H9 (cell line): ENCODE results near the gene HEATR5B. TPM values are rescaled to one million over a fixed set of nuclear protein-coding genes. Genes with fewer than 3 reads are reported as not detected.

ENCODE experiments used
- DNase-seq: peaks from one replicate; pipeline ENCODE4 v3.0.0-alpha.2; 2017
- H2AFZ ChIP-seq: one replicate; pipeline ENCODE4 v1.6.1; 2013; ENCODE audit warnings: mild to moderate bottlenecking, low read length, control low read depth, moderate library complexity
- H2AK5ac ChIP-seq: 2 replicates; pipeline ENCODE4 v1.6.1; 2013; ENCODE audit warnings: low read length, control low read depth, mixed read lengths; ENCODE audit not compliant: insufficient read length
- H2BK120ac ChIP-seq: one replicate; pipeline ENCODE4 v1.6.1; 2013; ENCODE audit warnings: low read depth, mild to moderate bottlenecking, low read length, control low read depth, inconsistent platforms; ENCODE audit not compliant: poor library complexity, severe bottlenecking
- H2BK12ac ChIP-seq: 2 replicates; pipeline ENCODE4 v1.6.1; 2013; ENCODE audit warnings: low read length, control low read depth, mixed read lengths, low read depth; ENCODE audit not compliant: insufficient read length
- H2BK15ac ChIP-seq: 2 replicates; pipeline ENCODE4 v1.6.1; 2013; ENCODE audit warnings: low read depth, low read length, control low read depth
- H2BK20ac ChIP-seq: one replicate; pipeline ENCODE4 v1.6.1; 2013; ENCODE audit warnings: low read depth, mild to moderate bottlenecking, low read length, control low read depth, inconsistent platforms; ENCODE audit not compliant: poor library complexity, severe bottlenecking
- H2BK5ac ChIP-seq: 2 replicates; pipeline ENCODE4 v1.6.1; 2013; ENCODE audit warnings: low read length, control low read depth, mixed read lengths; ENCODE audit not compliant: insufficient read length
- H3K14ac ChIP-seq: 2 replicates; pipeline ENCODE4 v1.6.1; 2013; ENCODE audit warnings: low read length, control low read depth; ENCODE audit not compliant: insufficient read depth
- H3K18ac ChIP-seq: 2 replicates; pipeline ENCODE4 v1.6.1; 2013; ENCODE audit warnings: low read depth, mild to moderate bottlenecking, mixed read lengths, low read length, control low read depth; ENCODE audit not compliant: insufficient read length
- H3K23ac ChIP-seq: 2 replicates; pipeline ENCODE4 v1.6.1; 2013; ENCODE audit warnings: low read length, control low read depth, mixed read lengths, low read depth; ENCODE audit not compliant: insufficient read length
- H3K23me2 ChIP-seq: 2 replicates; pipeline ENCODE4 v1.6.1; 2013; ENCODE audit warnings: low read depth, mild to moderate bottlenecking, mixed read lengths, low read length, control low read depth; ENCODE audit not compliant: insufficient read length, poor library complexity, severe bottlenecking
- H3K27ac ChIP-seq: 2 replicates; pipeline ENCODE4 v1.5.1; 2013; ENCODE audit warnings: low read length, control low read depth, mixed read lengths, low read depth; ENCODE audit not compliant: insufficient read length
- H3K27me3 ChIP-seq: 2 replicates; pipeline ENCODE4 v1.6.1; 2013; ENCODE audit warnings: low read length, control low read depth, inconsistent platforms; ENCODE audit not compliant: insufficient read depth
- H3K4ac ChIP-seq: 2 replicates; pipeline ENCODE4 v1.6.1; 2013; ENCODE audit warnings: low read depth, mild to moderate bottlenecking, control low read depth, inconsistent platforms, low read length, moderate library complexity
- H3K4me1 ChIP-seq: 2 replicates; pipeline ENCODE4 v1.6.1; 2013; ENCODE audit warnings: low read length, control low read depth, inconsistent platforms; ENCODE audit not compliant: insufficient read depth
- H3K4me2 ChIP-seq: 2 replicates; pipeline ENCODE4 v1.6.1; 2013; ENCODE audit warnings: low read length, control low read depth, mixed read lengths; ENCODE audit not compliant: insufficient read length, insufficient read depth
- H3K56ac ChIP-seq: 2 replicates; pipeline ENCODE4 v1.6.1; 2013; ENCODE audit warnings: low read depth, mild to moderate bottlenecking, mixed read lengths, low read length, control low read depth; ENCODE audit not compliant: insufficient read length
- H3K79me1 ChIP-seq: 2 replicates; pipeline ENCODE4 v1.6.1; 2013; ENCODE audit warnings: low read depth, mild to moderate bottlenecking, moderate library complexity, low read length, control low read depth, inconsistent platforms; ENCODE audit not compliant: insufficient read depth, poor library complexity, severe bottlenecking
- H3K79me2 ChIP-seq: 2 replicates; pipeline ENCODE4 v1.6.1; 2013; ENCODE audit warnings: low read length, control low read depth, inconsistent platforms; ENCODE audit not compliant: insufficient read depth
- H3K9ac ChIP-seq: 2 replicates; pipeline ENCODE4 v1.6.1; 2013; ENCODE audit warnings: low read length, control low read depth, mixed read lengths; ENCODE audit not compliant: insufficient read length; ENCODE audit errors: extremely low read depth
- H3K9me3 ChIP-seq: one replicate; pipeline ENCODE4 v1.6.1; 2013; ENCODE audit warnings: low read depth, low read length, inconsistent platforms; ENCODE audit not compliant: control insufficient read depth
- H3T11ph ChIP-seq: one replicate; pipeline ENCODE4 v1.6.1; 2013; ENCODE audit warnings: mild to moderate bottlenecking, low read length, control low read depth, inconsistent platforms
- H4K20me1 ChIP-seq: one replicate; pipeline ENCODE4 v1.6.1; 2013; ENCODE audit not compliant: control insufficient read depth, insufficient read length, insufficient read depth
- H4K5ac ChIP-seq: 2 replicates; pipeline ENCODE4 v1.6.1; 2013; ENCODE audit warnings: low read depth, mild to moderate bottlenecking, mixed read lengths, low read length, control low read depth; ENCODE audit not compliant: insufficient read length
- H4K8ac ChIP-seq: replicated peaks from 2 replicates; pipeline ENCODE4 v1.6.1; 2013; ENCODE audit warnings: low read length, control low read depth, mixed read lengths, low read depth; ENCODE audit not compliant: insufficient read length
- H4K91ac ChIP-seq: 2 replicates; pipeline ENCODE4 v1.6.1; 2013; ENCODE audit warnings: low read depth, mild to moderate bottlenecking, moderate library complexity, mixed read lengths, low read length, control low read depth; ENCODE audit not compliant: insufficient read length
- H3K27ac Mint-ChIP-seq, 3 experiments: 2 replicates in 2 of 3; 3 replicates in 1 of 3; pipeline ENCODE4 v1.8.0; 2020 to 2021; ENCODE audit warnings: mixed read lengths in 3 of 3, mild to moderate bottlenecking in 1 of 3, moderate library complexity in 1 of 3
- H3K27me3 Mint-ChIP-seq: 2 replicates; pipeline ENCODE4 v1.8.0; 2021; ENCODE audit warnings: low read depth, mild to moderate bottlenecking, moderate library complexity, mixed read lengths
- H3K36me3 Mint-ChIP-seq, 3 experiments: 2 replicates in 2 of 3; 3 replicates in 1 of 3; pipeline ENCODE4 v1.8.0; 2020 to 2021; ENCODE audit warnings: low read depth in 3 of 3, mixed read lengths in 3 of 3; ENCODE audit not compliant: insufficient read depth in 1 of 3
- H3K4me1 Mint-ChIP-seq, 2 experiments: 2 replicates each; pipeline ENCODE4 v1.8.0; 2020; ENCODE audit warnings: mixed read lengths in 2 of 2
- H3K4me3 Mint-ChIP-seq, 2 experiments: 2 replicates in 1 of 2; 3 replicates in 1 of 2; pipeline ENCODE4 v1.8.0; 2020 to 2021; ENCODE audit warnings: mild to moderate bottlenecking in 2 of 2, mixed read lengths in 2 of 2, moderate library complexity in 1 of 2
- H3K9me3 Mint-ChIP-seq, 2 experiments: 2 replicates in 1 of 2; 3 replicates in 1 of 2; pipeline ENCODE4 v1.8.0; 2020; ENCODE audit warnings: mild to moderate bottlenecking in 2 of 2, mixed read lengths in 2 of 2, moderate library complexity in 1 of 2
- WGBS: extraction: QIAGEN DNeasy Blood & Tissue Kit; methylation state at CpG from one replicate; pipeline ENCODE4 v1.1.7; 2013; ENCODE audit warnings: missing lambda C conversion rate, low lambda C conversion rate, mixed read lengths; ENCODE audit not compliant: insufficient read length; ENCODE audit errors: extremely low coverage; 5-methylcytosine and 5-hydroxymethylcytosine counted together
- total RNA-seq: library from RNA; stranded (reverse); gene quantifications from 2 replicates; pipeline ENCODE4 v1.2.1, GENCODE V29; 2021
- TF ChIP-seq, protein P1 (sequence below): fragments of 200-600 bp; sonication (generic); conservative IDR thresholded peaks from 3 replicates; pipeline ENCODE4 v1.8.0; 2021; ENCODE audit warnings: antibody characterized with exemption, mild to moderate bottlenecking

HEATR5B gene
- total RNA-seq, 1 experiment from 2014 or later: 14.0 TPM

DNA sequence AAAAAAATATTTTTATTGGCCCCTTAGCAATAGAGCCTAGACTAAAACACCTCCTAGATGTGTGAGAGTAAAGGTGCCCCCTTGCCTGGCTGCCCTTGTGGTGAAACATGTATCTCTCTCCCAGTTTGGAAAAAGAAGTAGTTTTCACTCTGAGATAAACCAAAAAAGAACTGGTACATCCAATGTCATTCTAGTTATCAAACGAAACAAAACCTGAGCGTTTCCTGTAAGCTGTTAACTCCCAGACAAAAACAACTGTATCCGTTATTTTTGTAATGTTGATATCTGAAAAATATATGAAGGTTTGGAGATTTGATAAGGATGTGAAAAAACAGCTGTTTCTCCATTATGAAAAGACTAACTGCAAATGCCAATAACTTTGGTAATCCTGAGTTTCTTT, 24.3 kb downstream of the HEATR5B start:
- H2BK12ac ChIP-seq: no peak overlapping the region
- Mint-ChIP-seq H3K9me3 (no peaks in the 10 kb centered on the region), H3K36me3 (peaks cover 0 to 35% (median 15%) of the 10 kb centered on the region in 3 experiments; a peak in 6 of 7 replicates), H3K27ac (no peak overlapping the region), H3K4me3 (no peak overlapping the region), H3K27me3 (no peaks in the 10 kb centered on the region), H3K4me1 (no peaks in the 10 kb centered on the region)
- TF ChIP-seq, protein P1, sequence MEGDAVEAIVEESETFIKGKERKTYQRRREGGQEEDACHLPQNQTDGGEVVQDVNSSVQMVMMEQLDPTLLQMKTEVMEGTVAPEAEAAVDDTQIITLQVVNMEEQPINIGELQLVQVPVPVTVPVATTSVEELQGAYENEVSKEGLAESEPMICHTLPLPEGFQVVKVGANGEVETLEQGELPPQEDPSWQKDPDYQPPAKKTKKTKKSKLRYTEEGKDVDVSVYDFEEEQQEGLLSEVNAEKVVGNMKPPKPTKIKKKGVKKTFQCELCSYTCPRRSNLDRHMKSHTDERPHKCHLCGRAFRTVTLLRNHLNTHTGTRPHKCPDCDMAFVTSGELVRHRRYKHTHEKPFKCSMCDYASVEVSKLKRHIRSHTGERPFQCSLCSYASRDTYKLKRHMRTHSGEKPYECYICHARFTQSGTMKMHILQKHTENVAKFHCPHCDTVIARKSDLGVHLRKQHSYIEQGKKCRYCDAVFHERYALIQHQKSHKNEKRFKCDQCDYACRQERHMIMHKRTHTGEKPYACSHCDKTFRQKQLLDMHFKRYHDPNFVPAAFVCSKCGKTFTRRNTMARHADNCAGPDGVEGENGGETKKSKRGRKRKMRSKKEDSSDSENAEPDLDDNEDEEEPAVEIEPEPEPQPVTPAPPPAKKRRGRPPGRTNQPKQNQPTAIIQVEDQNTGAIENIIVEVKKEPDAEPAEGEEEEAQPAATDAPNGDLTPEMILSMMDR: no peak
- H3K23ac ChIP-seq: no peak overlapping the region
- DNase-seq: no peak
- H3K79me2 ChIP-seq: no peaks in the 10 kb centered on the region
- H3K9ac ChIP-seq: no peak overlapping the region
- H3K27me3 ChIP-seq: no peaks in the 10 kb centered on the region
- H3K27ac ChIP-seq: no peak overlapping the region
- H3K4me1 ChIP-seq: no peaks in the 10 kb centered on the region
- no peak overlapping the region for H4K8ac ChIP-seq
- WGBS: no CpG with 5 or more reads among the region's 3 CpGs
- H3K18ac ChIP-seq: no peak overlapping the region
- H3K14ac ChIP-seq: no peak overlapping the region
- no peak overlapping the region for H2AK5ac ChIP-seq
- no peak overlapping the region for H2BK120ac ChIP-seq
- H3K9me3 ChIP-seq: no peaks in the 10 kb centered on the region
- no peak overlapping the region for H2BK20ac ChIP-seq
- H4K91ac ChIP-seq: no peak overlapping the region
- H3K4ac ChIP-seq: no peak overlapping the region
- no peak overlapping the region for H3K4me2 ChIP-seq
- H3T11ph ChIP-seq: no peak overlapping the region
- H3K23me2 ChIP-seq: no peaks in the 10 kb centered on the region
- no peak overlapping the region for H2BK5ac ChIP-seq
- no peak overlapping the region for H2AFZ ChIP-seq
- H2BK15ac ChIP-seq: no peak overlapping the region
- H3K56ac ChIP-seq: no peak overlapping the region
- H4K5ac ChIP-seq: no peak overlapping the region
- H4K20me1 ChIP-seq: no peaks in the 10 kb centered on the region
- H3K79me1 ChIP-seq: no peaks in the 10 kb centered on the region
